BE2C (cell line): ENCODE measurements around the gene PKHD1.

Source experiments
- DNase-seq: peaks from one replicate; pipeline ENCODE4 v3.0.0-alpha.2; 2020
- H3K27me3 ChIP-seq: fragments of 250-450 bp; sonication (Bioruptor Pico); 2 replicates; pipeline ENCODE4 v1.5.1; 2020; ENCODE audit warnings: mild to moderate bottlenecking
- H3K36me3 ChIP-seq: fragments of 250-450 bp; sonication (Bioruptor Pico); 2 replicates; pipeline ENCODE4 v1.5.1; 2020; ENCODE audit warnings: mild to moderate bottlenecking
- H3K4me1 ChIP-seq: fragments of 250-450 bp; sonication (Bioruptor Pico); 2 replicates; pipeline ENCODE4 v1.5.1; 2020
- H3K4me3 ChIP-seq: 2 replicates; pipeline ENCODE4 v1.5.1; 2011; ENCODE audit warnings: low read depth, low read length
- H3K9me3 ChIP-seq: fragments of 250-450 bp; sonication (Bioruptor Pico); 2 replicates; pipeline ENCODE4 v1.5.1; 2020
- CTCF ChIP-seq: IDR thresholded peaks from 2 replicates; pipeline ENCODE4 v1.5.1; 2012; ENCODE audit warnings: mild to moderate bottlenecking, low read depth, low read length

Gene PKHD1

GRCh38 chr6:51704932-51705540 is 382.4 kb downstream of the PKHD1 start:
- Histone ChIP-seq H3K27me3 (no peaks in the 10 kb centered on the region), H3K4me3 (no peak overlapping the region), H3K9me3 (no peaks in the 10 kb centered on the region), H3K4me1 (no peaks in the 10 kb centered on the region), H3K36me3 (no peaks in the 10 kb centered on the region)
- DNase-seq = no peak
- no peak for TF ChIP-seq CTCF

GRCh38 chr6:51702851-51703250 is 384.6 kb downstream of the PKHD1 start:
- no peaks in the 10 kb centered on the region for H3K9me3 ChIP-seq

GRCh38 chr6:51684603-51685002 is 402.8 kb downstream of the PKHD1 start:
- Histone ChIP-seq H3K27me3 (no peaks in the 10 kb centered on the region), H3K4me1 (no peaks in the 10 kb centered on the region), H3K36me3 (no peaks in the 10 kb centered on the region), H3K4me3 (no peak overlapping the region), H3K9me3 (no peaks in the 10 kb centered on the region; the same call in 1 of the 2 replicates)
- DNase-seq = no peak
- no peak for TF ChIP-seq CTCF

More at GRCh38 chr6:51702851-51703250, 384.6 kb downstream of the PKHD1 start:
- Histone ChIP-seq H3K27me3 (no peaks in the 10 kb centered on the region), H3K36me3 (no peaks in the 10 kb centered on the region), H3K4me3 (no peak overlapping the region), H3K4me1 (no peaks in the 10 kb centered on the region; the same call in 1 of the 2 replicates)
- TF ChIP-seq CTCF = no peak
- DNase-seq = no peak

GRCh38 chr6:51684038-51684437 is 403.4 kb downstream of the PKHD1 start:
- Histone ChIP-seq H3K36me3 (no peaks in the 10 kb centered on the region), H3K9me3 (no peaks in the 10 kb centered on the region; the same call in 1 of the 2 replicates), H3K4me1 (no peaks in the 10 kb centered on the region), H3K27me3 (no peaks in the 10 kb centered on the region), H3K4me3 (no peak overlapping the region)
- peak; percentile 34 for TF ChIP-seq CTCF
- DNase-seq = no peak

GRCh38 chr6:51678905-51679620 is 408.4 kb downstream of the PKHD1 start:
- H3K4me3 ChIP-seq = peak overlapping the region; percentile 3; the same call in 1 of the 2 replicates

More at GRCh38 chr6:51678905-51679620, 408.4 kb downstream of the PKHD1 start:
- TF ChIP-seq CTCF = no peak
- H3K4me1 ChIP-seq = peaks cover 27% of the 10 kb centered on the region
- no peaks in the 10 kb centered on the region; the same call in 1 of the 2 replicates for H3K9me3 ChIP-seq
- H3K27me3 ChIP-seq = no peaks in the 10 kb centered on the region
- H3K36me3 ChIP-seq = no peaks in the 10 kb centered on the region
- DNase-seq = peak; percentile 33
